HG02981 (cell line): ENCODE results near the gene KNOP1.

Experiments used
- ATAC-seq: cut with Tn5 transposase; IDR thresholded peaks from one replicate; pipeline ENCODE4 v1.9.1; 2021; ENCODE audit warnings: mild to moderate bottlenecking, moderate library complexity; ENCODE audit not compliant: unreplicated experiment

The KNOP1 gene, protein sequence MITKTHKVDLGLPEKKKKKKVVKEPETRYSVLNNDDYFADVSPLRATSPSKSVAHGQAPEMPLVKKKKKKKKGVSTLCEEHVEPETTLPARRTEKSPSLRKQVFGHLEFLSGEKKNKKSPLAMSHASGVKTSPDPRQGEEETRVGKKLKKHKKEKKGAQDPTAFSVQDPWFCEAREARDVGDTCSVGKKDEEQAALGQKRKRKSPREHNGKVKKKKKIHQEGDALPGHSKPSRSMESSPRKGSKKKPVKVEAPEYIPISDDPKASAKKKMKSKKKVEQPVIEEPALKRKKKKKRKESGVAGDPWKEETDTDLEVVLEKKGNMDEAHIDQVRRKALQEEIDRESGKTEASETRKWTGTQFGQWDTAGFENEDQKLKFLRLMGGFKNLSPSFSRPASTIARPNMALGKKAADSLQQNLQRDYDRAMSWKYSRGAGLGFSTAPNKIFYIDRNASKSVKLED

DNA sequence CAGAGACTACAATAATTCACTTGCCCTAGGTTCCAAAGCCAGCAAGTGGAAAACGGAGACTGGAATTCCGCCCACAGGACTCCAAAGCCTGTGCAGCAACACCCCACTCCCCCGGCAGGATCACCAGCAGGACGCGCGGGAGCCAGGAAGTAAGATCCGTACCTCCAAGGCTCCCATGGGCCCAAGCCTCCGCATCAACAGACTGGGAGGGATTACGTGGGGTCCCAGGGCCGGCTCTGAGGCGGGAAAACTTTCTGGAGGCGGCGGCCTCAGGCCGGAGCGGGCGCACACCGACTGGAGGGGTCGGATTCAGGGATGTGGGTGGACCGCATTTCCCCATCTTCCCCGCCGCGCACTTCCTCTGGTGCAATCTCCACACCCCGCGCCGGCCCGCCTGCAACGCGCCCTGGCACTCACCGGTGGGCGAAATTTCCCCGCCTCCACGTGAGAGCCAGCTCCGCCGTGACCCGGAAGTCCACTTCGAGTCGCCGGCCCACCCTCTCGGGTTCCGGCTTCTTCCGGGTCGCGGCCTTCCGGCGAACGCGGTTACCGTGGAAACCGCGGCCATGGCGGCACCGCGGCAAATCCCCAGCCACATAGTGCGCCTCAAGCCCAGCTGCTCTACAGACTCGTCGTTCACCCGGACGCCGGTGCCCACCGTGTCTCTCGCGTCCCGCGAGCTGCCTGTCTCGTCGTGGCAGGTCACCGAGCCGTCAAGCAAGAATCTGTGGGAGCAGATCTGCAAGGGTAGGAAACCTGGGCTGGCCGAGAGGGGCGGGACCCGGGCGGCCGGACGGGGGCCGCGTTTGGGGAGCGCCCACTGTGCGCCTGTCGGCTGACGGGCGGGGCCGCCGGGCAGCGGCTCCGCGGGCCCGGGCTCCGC lies at the start of gene KNOP1, which contains the start of gene IQCK:
TSS of gene KNOP1 (minus strand) at position 487 of the 883 bp plus-strand sequence. CDS start 3,192 bp downstream, outside the sequence.
TSS of gene IQCK (plus strand) at position 531 of the 883 bp plus-strand sequence. CDS start at position 567, 36 bp downstream.
- peak; percentile 96 for ATAC-seq

DNA sequence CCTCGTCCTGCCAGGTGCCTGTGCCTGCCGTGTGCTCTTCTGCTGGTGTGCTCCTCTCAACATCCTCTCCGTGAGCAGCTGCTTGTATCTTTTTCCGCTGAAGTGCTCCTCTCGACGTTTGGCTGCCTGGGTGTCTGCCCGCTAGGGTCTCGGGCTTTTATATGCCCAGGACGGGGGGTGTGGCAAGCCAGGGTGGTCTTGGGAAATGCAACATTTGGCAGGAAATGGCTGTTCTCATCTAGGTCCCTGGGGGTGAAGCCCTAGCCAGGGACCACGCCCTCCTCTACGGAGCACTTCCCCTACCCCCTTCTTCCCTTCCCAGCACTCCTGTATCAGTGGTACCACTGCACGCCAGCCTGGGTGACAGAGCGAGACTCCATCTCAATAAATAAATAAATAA lies 49.5 kb upstream of the KNOP1 start:
- no peak for ATAC-seq

DNA sequence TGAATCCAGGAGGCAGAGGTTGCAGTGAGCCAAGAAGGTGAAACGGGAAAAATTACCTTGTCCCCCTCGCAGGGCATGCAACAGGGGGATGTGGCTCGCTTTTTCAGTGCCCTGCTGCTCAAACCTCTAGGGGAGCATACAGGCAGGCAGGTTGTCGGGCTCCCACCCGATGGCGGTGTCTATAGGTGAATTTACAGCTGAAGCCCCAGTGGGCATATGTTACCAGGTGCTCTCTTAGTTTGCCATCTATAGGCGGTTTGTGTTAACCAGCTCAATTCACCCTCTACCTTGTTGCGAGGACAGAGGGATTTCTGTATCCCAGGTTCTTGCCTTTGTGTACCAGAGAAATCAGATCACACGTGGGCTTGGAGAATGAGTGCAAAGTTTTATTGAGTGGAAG lies 49.0 kb upstream of the KNOP1 start:
- no peak for ATAC-seq

DNA sequence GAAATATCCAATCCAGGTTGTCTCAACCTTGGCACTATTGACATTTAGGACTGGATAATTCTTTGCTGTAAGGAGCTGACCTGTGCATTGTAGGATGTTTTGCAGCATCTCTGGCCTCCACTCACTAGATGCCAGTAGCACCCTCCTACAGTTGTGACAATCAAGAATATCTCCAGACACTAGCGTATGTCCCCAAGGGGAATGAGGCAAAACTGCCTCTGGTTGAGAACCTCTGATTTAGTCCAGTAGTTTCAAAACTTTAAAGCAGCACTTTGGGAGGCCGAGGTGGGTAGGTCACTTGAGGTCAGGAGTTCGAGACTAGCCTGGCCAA lies 48.5 kb upstream of the KNOP1 start:
- no peak for ATAC-seq

DNA sequence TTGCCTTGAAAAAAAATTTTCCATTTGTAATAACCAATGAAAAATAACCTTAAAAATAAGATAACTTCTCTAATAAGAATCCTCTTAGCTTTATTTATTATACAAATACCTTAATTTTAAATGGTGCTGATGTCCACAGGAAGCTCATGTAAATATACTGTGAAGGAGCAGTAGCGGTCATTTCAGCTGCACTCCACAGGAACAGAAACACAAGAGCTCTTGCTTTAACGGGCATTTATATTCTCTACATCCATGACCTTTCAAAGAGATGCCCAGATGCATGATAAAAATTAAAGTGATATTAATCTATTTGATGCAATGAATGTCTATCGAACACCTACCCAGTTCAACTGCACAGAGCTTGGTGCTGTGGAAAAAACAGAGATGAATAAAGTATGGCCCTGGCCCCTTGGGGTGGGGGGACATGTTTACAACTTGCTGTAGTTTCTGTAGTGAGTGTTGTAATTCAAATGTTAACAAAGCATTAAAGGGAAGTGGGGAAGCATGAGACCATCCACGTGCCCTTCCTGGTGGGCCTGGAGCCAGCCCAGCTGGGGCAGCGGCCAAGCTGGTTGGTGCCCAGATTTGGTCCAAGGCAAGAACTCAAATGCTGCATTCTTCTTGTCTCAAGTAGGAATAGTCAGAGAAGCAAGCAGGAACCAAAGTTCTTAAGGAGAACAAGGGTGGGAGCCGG lies 48.0 kb upstream of the KNOP1 start:
- no peak for ATAC-seq

DNA sequence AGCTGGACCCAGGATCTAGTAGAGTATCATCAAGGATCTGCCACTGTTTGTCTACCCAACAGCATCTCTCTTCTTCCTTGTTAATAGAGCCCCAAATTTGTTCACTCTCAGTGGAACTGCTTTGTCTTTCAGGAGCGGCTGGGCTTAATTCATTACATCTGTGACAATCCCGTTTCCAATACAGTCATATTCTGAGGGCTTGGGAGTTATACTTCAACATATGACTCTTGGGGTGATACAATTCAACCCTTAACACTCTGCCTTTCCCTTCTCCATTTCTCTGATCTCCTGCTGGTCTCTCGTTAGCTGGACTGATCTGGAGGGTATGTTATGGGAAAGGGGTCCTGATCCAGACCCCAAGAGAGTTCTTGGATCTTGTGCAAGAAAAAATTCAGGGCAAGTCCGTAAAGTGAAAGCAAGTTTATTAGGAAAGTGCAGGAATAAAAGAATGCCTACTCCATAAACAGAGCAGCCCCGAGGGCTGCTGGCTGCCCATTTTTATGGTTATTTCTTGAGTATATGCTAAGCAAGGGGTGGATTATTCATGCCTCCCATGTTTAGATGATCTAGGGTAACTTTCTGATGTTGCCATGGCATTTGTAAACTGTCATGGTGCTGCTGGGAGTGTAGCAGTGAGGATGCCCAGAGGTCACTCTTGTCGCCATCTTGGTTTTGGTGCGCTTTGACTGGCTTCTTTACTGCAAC lies 42.5 kb upstream of the KNOP1 start:
- no peak for ATAC-seq

DNA sequence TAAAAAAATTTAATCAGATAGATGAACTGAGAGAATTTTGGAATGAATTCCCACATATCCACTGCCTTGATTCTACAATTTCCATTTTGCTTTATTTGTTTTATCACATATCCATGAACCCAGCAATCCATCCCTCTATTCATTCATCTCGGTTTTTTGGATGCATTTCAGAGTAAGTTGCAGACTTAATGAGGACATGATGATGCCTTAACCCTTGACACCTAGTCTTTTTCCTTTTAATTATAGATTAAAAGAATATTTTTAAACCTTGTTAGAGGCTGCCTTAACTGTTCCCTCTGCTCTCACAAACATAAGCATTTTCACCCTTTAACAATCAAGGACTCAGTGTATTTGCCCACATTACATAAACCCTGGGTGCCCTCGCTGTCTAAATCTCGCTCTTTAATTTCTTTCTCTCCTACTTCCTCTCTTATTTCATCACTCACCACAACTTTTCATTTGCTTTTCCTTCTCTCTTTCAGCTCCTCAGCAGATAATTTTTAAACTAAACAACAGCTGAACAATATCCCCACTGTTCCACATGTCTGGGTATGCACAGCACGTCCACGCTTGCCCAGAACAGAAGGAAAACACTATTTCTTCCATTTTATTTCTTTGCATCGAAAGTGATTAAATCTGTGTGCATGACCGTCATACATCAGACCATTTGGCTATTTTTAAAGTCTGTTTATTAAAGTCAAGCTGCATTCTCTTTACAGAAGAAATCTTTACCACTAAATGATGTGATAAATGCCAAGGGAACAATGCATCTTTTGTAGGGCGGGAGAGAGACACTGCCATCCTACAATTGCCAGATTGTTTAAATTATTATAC lies 40.0 kb upstream of the KNOP1 start:
- ATAC-seq, result no peak

DNA sequence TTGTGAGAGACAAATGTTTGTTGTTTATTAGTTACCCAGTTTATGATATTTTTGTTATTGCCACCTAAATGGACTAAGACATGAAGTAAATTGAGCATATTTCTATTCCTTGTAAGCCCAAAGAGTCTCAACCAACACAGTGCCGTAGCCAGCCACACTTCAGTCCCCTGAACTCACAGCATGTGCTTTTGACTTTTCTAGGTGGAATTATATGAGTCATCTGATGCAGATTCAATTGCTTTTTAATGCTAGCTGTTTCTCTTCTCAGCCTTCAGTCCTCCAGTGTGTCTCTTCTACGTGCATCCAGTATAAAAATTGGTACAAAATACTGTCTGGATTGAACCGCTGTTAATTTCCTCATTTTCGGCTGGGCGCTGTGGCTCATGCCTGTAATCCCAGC lies 39.0 kb upstream of the KNOP1 start:
- no peak for ATAC-seq

DNA sequence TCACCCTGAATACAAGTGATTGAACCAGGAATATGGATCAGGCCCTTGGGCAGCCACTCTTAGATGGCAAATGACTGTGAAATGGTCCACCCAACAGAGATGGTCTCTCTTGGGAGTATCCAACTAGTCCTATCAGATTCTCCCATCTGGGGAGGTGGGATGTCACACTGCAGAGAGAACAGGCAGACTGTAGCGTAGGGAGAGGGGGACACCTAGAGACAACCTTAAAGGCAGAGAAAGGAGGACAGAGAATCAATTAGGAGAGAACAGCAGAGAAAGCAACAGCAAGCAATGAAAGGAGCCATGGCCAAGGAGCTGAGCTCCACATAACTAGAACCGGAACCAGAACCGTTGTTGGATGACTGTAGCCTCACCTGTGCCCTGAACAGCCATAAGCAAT lies 37.2 kb upstream of the KNOP1 start:
- ATAC-seq, result no peak

DNA sequence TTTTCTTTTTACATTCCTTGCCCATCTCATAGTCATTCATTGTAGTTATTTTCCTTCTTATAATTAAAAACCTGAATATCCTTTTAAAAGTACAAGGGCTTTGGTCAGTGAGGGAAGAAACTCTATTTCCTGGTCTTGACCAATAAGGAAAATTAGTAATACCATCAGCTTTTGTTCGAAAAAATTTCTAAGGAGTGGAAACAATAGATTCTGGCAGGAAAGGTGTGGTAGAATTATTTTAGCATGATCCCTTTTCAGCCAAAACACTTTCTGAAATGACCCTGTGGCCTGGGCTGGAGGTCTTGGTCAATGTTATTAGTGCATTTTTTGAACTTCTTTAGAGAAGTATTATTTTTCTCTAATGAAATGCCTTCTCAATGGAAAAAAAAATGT lies 36.6 kb upstream of the KNOP1 start:
- ATAC-seq, result no peak

DNA sequence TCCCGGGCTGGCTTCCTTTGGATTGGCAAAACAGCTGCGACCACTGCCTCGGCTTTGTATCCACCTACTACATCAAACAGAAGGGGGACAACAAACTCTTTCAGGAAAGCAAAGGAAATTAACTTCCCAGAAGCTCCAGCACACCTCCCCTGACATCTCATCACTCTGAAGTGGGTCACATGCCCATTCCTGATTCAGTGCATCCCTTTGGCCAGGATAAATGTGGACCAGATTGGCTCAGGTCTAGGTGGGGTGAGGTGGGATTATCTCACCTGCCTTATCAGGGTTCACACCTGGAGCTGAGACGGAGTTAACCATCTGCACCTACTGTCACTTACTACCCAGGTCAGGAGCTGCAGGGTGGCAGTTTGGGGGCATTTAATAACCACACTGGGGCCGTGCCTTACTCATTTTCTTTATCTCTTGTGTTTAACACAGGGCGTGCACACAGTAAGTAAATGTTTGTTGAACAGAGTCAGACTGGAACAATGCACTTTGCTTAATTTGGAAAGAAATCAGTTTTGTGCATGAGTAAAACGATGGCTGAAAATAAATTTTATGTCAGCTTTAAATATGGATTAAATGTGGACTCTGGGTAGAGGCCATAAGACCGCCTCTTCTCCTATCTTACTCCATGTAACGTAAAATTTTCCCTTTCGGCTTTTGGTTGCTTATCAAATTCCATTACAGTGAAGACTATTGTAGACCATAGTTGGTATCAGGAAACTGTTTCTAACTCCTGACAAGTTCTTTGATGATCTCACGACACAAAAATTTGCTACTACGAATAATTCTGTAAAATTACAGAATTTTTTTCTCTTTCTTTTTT lies 36.0 kb upstream of the KNOP1 start:
- ATAC-seq, result no peak

DNA sequence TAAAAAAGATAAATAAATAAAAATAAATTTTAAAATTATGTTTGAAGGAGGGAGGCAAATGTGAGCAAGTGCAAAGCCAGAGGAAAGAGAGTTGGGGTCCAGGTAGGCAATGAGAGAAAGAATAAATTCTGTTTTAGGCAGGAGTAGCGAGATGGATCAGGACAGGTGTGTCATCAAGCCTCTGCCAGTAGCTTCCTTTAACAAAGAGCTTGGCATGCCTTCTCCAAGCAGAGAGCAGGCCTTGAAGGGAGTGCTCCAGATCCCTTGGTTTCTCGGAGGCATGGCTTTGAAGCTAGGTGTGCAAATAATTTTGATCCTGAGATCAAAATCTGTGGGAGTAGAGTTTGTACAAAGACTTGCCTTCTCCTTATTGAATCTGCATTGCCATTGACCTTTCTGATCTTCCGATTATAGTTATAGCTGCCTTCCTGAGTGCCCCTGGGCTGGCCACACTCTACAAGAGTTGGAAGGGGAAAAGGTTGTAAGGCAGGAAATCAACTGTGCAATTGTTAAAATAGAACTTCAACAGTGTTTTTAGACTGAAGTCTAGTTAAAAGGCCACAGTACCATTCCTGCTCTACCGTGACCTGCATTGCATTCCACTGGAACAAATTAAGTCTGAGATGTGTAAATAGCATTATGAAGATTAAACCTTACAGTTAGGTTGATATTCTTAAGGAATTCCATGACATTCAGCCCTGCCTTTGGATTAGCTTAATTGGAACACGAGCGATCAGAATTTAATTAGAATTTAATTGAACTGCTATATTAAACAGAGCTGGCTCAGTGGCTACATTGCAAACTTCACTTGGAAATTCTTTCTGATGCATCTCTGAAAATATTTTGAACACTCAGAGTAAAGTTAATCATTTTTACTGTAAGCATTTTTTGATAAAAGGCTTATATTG lies 33.7 kb upstream of the KNOP1 start:
- no peak for ATAC-seq

DNA sequence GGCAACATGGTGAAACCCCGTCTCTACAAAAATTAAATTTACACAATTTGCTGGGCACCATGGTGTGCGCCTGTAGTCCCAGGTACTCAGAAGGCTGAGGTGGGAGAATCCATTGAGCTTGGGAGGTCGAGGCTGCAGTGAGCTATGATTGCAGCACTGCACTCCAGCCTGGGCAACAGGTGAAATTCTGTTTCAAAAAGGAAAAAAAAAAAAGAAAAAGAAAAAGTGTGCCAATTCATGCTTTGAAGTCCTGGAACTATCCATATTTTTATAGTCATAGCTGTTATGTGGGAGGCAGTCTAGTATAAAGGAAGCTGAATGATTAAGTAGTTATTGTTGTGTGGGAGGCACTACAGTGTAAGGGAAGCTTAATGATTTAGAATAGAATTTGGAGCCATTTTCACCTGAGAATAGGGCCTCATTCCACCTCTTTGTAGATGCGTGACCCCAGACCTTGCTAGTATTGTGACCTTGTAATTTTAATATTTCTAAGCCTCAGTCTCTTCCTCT lies 31.6 kb upstream of the KNOP1 start:
- ATAC-seq, result no peak

DNA sequence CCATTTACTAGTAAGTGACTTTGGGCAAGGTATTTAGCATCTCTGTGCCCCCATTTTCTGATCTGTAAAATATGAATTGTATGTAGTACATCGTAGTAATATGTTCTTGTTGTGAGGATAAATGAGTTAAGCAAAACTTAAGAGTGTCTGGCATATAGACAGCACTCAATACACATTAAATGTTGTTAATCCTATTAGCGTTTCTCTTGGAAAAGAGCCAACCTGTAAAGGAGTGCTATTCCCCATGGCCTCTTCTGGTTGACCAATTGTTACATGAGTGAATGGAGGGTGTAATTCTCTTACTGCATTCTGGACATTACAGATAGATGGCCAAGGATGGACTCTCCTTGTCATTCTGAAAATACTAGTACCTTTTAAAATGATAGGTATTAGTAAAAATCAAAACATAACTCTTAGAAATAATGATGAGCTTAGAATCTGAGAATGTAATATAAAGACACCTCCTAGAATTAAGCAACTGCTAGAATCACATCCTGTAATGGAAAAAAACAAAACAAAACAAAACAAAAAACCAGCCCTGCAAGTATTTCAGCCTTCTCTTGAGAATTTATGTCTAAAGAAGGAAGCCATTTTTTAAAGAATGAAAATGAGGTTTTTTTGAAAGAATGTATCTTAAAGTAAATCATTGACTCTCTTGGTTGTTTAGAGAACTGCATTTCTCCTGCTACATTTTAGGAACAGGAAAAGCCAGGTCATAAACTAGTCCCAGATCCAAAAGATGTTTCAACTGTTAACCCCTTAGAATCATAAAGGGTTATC lies 30.6 kb upstream of the KNOP1 start:
- no peak for ATAC-seq

DNA sequence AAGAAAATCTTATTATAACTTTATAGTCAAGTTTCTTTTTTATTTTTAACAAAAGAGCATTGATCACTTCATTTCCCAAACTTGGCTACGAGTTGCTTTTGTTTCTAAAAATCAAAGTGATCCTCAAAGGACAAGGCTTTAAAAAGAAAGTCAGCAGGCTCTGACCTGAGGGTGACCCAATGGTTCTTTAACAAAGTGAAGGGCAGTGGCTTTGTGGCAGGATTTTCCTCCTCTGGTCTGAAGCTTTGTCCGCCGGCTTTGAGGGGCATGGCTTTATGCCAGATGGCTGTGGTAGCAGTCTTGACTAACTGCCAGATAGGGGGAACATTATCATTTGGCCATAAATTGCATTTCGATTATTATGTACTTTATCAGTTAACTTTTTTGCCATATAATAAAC lies 28.5 kb upstream of the KNOP1 start:
- ATAC-seq, result no peak

DNA sequence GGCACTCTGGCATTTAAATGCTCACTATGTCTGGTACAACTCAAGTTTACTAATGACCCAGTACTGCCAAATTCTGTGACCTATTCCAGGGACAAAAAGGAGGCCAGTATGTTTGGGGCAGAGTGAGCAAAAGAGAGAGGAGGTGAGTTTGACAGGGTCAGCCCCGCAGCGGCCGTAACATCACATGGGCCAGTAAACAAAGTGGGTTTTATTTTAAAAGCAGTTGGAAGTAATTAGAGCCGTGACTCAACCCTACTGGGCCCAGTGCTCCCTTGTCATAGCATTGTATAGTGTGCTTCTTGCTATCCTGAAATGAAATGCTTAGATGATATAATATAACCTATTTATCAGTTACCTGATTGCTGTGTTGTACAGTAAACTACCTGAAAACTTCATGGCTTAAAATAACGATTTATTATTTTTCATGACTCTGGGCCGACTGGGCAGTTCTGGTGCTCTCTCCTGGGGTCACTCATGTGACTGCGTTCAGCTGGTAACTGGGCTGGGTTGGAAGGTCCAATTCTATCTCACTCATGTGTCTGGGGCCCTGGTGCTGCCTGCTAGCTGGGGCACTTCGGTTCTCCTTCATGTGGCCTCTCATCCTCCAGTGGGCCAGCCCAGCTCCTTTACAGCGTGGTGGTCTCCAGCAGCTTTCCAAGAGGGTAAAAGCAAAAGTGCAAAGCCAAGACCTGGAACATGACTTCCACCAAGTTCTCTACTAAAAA lies 27.4 kb upstream of the KNOP1 start:
- ATAC-seq, result no peak
